ENCODE results near the gene CMTM2.
"Not testable (repeated sequence)": the region's sequence is repeated elsewhere in the genome, so short reads cannot be mapped to it uniquely, and the experiment has no call there.

Gene CMTM2

DNA sequence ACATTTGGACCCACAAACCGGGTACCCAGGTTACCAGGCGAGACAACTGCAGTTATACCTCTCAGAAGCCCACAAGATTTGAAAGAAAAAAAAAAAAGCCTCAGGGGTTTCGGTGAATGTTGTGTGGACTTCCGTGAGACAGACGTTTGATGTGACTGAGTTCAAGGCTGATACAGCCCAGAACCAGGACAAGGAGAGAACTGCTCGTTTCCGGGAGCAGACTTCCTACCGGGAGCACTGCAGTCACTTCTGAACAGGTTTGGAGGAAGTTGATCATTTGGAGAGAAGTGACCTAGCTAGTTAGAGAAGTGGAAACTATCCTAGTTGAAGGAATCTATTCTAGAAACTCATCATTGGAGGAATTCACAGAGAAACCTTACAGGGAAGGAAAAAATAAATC, 26.0 kb upstream of the CMTM2 start:
- DNase-seq = no peak

DNA sequence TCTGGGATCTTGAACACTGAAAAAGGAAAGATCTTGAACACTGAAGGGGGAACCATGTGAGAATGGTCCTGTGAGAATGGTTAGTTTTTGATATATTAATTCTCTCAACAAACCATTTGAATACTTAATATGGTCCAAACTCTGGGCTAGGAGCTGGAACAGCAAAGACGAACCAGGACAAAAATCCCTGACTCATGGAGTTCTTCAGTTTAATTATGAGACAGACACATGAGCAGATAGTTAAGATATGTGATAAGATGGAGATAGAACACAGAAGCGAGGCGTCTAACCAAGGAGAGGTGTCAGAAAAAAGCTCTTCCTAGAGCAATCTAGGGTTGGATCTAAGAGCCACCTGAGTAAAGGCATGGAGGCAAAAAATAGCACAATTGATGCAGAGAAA, 25.2 kb upstream of the CMTM2 start:
- no peak for DNase-seq

DNA sequence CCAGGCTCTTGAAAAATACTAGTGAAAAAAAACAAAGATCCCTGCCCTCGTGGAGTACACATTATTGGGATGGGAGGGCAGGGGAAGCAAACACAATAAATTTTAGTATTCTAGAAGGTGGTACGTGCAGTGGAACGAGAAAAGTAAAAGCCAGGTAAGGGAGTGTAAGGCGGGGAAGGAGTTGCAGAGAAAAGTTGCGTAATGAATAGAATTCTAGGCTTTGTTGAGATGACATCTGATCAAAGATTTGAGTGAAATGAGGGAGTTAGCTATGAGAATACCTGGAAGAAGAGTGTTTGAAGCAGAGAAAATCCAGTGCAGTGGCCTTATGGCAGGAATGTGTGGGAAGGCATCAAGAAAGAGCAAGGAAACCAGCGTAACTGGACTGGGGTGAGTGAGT, 24.8 kb upstream of the CMTM2 start:
- DNase-seq = no peak

- no peak for DNase-seq
Observed at GRCh38 chr16:66560107-66560506, 19.2 kb upstream of the CMTM2 start.

DNA sequence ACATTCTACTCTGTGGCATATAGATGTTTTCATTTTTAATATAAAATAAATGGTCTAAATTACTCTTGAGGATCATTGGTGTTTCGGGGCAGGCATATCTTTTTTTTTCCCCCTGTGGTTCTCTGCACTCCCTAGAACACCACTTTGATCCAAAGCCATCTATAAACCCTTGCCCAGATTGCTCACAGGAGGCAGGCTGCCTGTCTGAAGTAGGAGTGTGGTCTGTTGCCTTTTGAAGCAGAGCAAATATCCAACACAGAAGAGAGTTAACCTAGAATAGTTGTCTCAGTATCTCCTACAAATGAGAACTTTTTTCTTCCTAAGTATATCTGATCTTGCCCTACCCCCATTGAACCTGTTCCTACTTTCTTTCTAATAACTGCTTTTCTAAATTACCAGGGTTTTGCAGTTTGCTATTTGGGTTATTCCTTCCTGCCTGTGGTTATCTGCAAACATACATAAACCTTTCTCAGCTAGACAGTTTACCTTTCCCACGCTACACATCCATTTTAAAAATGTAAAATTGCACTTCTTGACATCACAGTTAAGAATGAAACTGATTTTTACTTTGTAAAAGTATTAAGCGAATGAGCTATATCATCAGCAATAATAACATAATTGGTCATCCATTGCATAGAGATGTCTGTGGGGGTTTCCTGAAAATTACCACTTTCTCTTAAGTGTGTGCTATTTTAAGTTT, 17.7 kb upstream of the CMTM2 start:
- DNase-seq = no peak

DNA sequence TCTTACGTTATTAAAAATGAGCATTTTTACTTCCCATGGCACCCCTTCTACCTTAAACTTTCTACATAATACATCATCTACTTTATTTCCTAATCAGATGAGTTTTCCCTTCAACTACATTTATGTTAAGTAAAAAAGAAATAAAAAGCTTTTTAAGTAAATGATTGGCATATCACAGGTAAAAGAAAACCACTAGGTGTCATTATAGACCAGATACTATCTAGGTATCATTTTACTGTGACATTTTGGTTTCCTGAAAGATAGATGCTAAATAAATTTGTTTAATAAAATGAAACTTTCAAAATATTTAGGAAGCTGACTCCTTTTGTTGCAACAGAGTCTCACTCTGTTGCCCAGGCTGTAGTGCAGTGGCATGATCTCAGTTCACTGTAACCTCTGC, 16.9 kb upstream of the CMTM2 start:
- no peak for DNase-seq

DNA sequence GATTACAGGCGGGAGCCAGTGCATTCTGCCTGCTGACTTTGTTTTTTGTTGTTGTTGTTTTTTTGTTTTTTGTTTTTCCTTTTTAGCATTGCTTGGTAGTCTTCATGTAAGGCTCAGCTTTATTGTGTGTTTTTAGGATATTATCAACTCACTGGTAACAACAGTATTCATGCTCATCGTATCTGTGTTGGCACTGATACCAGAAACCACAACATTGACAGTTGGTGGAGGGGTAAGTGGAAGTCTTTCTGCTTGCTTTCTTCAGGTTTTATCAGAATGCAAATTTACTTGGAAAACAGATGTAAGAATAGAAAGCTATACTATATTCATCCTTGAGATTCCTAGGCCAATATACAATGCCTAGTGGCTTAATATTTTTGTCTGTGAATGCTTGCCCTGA, 16.3 kb upstream of the CMTM2 start:
- no peak for DNase-seq

DNA sequence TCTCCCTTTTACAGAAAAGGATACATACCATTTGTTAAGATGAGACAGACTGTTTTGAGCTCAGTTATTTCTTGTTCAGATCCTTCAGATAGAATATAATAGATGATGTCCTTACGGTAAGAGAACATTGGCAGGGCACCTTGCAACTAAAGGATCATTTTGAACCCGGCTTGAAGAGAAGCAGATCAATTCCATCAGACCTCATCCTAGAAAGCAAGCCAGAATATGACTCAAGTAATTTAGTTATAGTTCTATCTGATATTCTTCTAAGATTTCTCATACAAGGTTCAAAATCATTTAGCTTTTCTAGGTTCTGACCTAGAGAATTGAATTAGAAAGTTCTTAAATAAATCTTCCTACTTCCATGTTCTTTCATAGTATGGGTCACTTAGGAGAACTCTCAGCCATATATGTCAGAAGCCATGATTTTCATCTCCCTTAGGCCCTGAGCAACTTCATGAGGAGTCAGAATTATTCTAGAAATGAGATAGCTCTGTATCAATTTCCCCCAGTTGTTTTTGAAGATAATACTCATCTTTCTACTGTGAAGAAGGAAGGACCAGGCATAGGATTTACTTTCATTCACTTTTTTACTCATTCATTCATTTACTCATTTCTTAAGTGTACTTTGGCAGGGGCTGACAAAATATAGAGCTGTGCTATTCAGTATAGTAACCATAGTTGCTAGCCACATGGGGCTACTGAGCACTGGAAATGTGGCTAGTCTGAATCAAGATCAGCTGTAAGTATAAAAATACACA, 15.5 kb upstream of the CMTM2 start:
- no peak for DNase-seq

GRCh38 chr16:66566051-66566901, 13.0 kb upstream of the CMTM2 start, which contains the start of gene CMTM1:
Gene CMTM1, plus strand, starts transcription at chr16:66566439. Its CDS starts 75 bp downstream, at chr16:66566514.
- no peak for DNase-seq

GRCh38 chr16:66567270-66567669, 12.0 kb upstream of the CMTM2 start:
- DNase-seq = not testable (repeated sequence)

GRCh38 chr16:66568355-66568754, 10.9 kb upstream of the CMTM2 start:
- DNase-seq = no peak

DNA sequence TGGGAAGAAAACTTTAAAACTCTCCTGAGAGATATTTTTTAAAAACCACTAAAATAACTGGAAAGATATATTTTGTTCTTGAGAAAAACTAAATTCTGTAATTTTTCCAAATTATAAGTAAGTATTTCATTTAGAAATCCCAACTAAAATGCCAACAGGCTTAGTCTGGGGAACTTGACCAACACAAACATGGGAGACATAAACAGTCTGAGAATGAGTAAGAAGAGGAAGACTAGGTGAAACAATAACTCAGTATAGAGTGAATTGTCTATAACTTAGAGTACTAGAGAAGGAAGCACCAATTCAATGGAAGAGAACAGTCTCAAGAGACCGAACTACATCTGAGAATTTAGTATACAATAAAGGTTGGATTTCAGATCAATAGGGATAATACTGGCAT, 10.1 kb upstream of the CMTM2 start:
- DNase-seq = no peak

DNA sequence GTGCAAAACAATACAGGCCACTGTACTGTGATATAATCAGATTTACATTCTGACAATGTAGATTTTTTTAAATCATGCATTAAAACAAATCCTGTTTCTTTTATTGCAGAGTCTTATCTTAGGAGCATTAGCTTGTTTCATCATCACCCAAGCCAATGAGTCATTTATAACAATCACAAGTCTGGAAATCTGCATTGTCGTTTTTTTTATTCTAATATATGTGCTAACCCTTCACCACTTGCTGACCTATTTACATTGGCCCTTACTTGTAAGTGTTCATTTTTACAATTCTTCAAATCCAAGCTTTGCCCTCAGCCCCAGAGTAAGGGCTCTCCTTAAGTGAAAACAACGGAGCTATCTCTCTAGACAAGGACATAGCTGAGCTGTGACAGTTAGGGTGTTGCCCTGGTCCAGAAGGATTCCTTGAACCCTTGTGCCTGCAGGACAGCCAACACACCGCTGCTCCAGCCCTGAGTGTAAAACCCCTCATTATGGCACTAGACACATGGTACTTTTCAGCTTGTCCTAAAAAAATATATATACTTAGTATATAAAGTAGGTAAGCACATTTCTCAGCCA, 9.3 kb upstream of the CMTM2 start:
- no peak for DNase-seq

DNA sequence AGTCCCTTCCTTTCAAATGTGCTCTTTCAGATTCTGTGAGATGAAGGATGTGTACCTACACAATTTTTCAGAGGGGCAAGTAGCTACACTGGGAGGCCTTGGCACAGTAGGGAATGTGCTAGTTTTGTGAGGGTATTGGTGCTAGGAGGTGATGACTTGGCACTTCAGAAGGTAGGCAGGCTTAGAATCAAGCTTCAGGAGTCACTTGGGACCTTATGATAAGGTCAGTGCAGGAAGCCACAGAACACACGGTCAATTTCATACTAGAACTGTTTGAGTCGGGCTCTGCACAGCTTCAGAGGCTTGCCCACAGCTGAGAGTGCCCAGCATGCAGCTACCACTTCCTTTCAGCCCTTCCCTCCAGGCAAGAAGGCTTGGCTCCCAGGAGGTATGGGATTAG, 6.9 kb upstream of the CMTM2 start:
- DNase-seq = no peak

- no peak for DNase-seq
Observed at GRCh38 chr16:66574081-66574480, 5.2 kb upstream of the CMTM2 start.

- DNase-seq = no peak
Observed at GRCh38 chr16:66574531-66574930, 4.7 kb upstream of the CMTM2 start.

- DNase-seq = no peak
Observed at GRCh38 chr16:66575060-66575459, 4.2 kb upstream of the CMTM2 start.

- DNase-seq = no peak
Observed at GRCh38 chr16:66576296-66576695, 3.0 kb upstream of the CMTM2 start.

- DNase-seq = no peak
Observed at GRCh38 chr16:66580605-66581209, 1.4 kb downstream of the CMTM2 start.

DNA sequence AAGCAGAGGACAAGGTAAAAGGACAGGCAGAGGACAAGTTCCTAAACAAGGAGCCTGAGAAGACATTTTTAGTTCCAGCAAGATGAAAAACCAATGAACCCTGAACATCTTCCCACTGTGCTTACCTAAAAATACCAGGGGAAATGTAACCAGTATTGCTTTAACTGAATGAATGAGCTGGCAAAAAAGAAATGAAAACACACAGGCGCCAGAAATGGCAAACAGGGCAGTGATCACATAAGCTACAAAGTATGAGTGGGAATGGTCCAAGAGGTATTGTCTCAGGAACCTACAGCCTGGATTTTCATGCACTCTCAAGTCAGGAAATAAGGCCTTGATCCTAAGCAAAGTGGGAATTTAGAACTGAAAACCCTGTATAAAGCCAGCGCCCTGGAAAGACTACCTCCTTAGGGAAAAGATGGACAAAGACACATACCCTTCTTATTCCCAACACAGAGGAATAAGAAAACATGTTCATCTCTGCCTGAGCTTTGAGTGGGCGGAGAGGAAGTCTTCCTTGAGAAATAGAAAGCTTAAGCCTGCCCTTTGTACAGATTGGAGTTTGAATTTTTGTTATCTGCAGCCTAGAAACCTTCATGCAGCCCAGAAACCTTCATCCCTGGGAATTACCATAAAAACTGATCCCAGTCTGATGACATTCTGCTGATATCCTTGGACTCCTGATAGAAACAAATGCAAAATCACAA, 2.1 kb downstream of the CMTM2 start:
- DNase-seq = no peak

DNA sequence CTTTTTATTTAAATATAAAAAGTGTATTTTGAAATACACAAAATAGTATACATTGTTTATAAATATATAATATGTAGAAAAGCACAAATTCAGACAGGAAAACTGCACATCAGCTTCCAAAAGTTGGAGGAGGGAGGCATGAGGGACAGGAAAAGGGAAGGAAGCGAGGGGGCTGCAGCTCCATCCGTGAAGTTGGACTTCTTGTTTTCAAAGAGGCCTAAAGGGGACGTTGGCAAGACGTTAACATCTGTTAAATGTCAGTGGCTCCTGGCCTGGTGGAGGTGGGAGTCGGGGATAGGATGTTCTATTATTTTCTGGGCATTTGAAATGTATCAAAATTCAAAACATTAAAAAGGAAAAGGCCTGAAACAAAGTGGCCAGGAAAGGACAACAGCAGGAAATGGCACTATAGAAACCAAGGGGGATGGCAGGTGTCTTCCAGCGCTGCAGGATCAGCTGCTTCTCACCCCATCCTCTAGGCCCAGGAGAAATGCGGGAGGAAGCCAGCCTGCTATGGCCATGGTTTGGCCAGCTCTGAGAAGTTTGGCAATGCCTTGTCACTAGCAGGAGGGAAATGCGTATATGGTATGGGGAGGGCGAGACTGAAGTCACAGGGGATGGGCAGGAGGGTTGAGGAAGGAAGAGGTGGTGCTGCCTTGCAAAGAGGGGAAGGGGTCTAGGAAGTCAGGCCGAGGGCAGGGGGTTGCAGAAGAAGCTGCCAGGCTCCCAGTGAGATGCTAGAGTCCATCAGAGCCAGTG, 6.4 kb downstream of the CMTM2 start:
- DNase-seq = no peak

All from NCI-H2029 (cell line).